NCI-H1417 treated with DMSO at 0.1 percent for 48 hours (cell line): ENCODE data around the gene PCGF3.

Experiments
- DNase-seq: peaks from one replicate; lab custom pipeline; 2025; lab: John Stamatoyannopoulos, UW

The PCGF3 gene

GRCh38 chr4:784401-785331, 79.0 kb downstream of the PCGF3 start:
- DNase-seq = no peak

- DNase-seq = no peak
Measured at GRCh38 chr4:785332-786073, 79.9 kb downstream of the PCGF3 start.

GRCh38 chr4:786074-786741, 80.6 kb downstream of the PCGF3 start:
- DNase-seq = no peak

- DNase-seq = no peak
Measured at GRCh38 chr4:786861-787300, 81.2 kb downstream of the PCGF3 start.

- no peak for DNase-seq
Measured at GRCh38 chr4:787561-787981, 81.9 kb downstream of the PCGF3 start.

GRCh38 chr4:788006-788635, 82.5 kb downstream of the PCGF3 start:
- no peak for DNase-seq

GRCh38 chr4:788636-789297, 83.1 kb downstream of the PCGF3 start:
- DNase-seq = no peak

GRCh38 chr4:789571-790465, 84.2 kb downstream of the PCGF3 start:
- DNase-seq = no peak

- DNase-seq = no peak
Measured at GRCh38 chr4:790466-790820, 84.8 kb downstream of the PCGF3 start.

- DNase-seq = no peak
Measured at GRCh38 chr4:791252-791897, 85.7 kb downstream of the PCGF3 start.

- DNase-seq = no peak
Measured at GRCh38 chr4:791898-792625, 86.4 kb downstream of the PCGF3 start.

GRCh38 chr4:792626-793092, 87.0 kb downstream of the PCGF3 start:
- no peak for DNase-seq

GRCh38 chr4:793093-793861, 87.6 kb downstream of the PCGF3 start:
- DNase-seq = no peak

- no peak for DNase-seq
Measured at GRCh38 chr4:793941-794621, 88.4 kb downstream of the PCGF3 start.

GRCh38 chr4:794900-795725, 89.5 kb downstream of the PCGF3 start:
- no peak for DNase-seq

GRCh38 chr4:795726-796119, 90.1 kb downstream of the PCGF3 start:
- DNase-seq = no peak

GRCh38 chr4:796206-796605, 90.6 kb downstream of the PCGF3 start:
- no peak for DNase-seq
